EH (cell line): ENCODE measurements around the gene BTN3A1.
A peak's percentile ranks its signal among the peaks of the same experiment; 100 is the strongest.
"Not testable (repeated sequence)": the region's sequence is repeated elsewhere in the genome, so short reads cannot be mapped to it uniquely, and the experiment has no call there.

ENCODE experiments used
- DNase-seq: peaks from one replicate; pipeline ENCODE4 v3.0.0-alpha.2; 2015; ENCODE audit warnings: low read depth

BTN3A1 gene

GRCh38 chr6:26415036-26415614 is 13.1 kb downstream of the BTN3A1 start:
- DNase-seq, result no peak

- DNase-seq, result peak; percentile 23
Measured at GRCh38 chr6:26415791-26416190, 13.7 kb downstream of the BTN3A1 start.

DNA sequence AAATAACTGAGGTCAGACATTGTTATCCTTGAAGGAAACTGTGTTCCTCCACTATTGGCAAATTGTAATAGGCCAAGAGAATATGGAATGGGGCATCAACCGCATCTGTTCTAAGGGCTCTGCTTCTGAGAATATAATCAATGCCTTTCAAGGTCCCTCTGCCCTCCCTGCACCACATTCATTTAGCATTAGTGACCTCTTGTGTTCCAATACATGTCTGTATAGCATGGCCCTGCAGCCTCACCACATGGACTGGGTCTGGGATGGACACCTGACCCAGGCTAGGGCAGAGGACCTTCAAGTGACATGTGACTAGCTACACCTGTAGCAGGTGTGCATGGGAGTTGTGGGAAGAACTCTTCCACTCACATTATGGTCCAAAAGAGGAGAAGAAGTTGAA is 14.2 kb downstream of the BTN3A1 start:
- DNase-seq, result no peak

GRCh38 chr6:26418077-26418476 is 16.0 kb downstream of the BTN3A1 start:
- DNase-seq, result not testable (repeated sequence)

DNA sequence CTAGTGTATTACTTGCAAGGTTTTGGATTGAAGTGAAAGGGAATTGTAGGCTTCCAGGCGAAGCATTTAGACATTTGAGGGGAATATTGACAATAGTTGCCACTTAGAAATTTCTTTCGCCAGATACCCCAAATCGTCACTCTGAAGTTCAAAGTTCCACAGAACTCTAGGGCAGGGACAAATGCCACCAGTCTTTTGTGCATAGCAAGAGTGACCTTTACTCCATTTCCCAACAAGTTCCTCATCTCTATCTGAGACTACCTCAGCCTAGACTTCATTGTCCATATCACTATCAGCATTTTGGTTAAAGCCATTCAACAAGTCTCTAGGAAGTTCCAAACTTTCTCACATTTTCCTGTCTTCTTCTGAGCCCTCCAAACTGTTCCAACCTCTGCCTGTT is 16.7 kb downstream of the BTN3A1 start:
- DNase-seq, result not testable (repeated sequence)

- DNase-seq, result peak; percentile 51
Measured at GRCh38 chr6:26420688-26421171, 18.7 kb downstream of the BTN3A1 start.

- peak; percentile 94 for DNase-seq
Measured at GRCh38 chr6:26421259-26422144, 19.4 kb downstream of the BTN3A1 start.

DNA sequence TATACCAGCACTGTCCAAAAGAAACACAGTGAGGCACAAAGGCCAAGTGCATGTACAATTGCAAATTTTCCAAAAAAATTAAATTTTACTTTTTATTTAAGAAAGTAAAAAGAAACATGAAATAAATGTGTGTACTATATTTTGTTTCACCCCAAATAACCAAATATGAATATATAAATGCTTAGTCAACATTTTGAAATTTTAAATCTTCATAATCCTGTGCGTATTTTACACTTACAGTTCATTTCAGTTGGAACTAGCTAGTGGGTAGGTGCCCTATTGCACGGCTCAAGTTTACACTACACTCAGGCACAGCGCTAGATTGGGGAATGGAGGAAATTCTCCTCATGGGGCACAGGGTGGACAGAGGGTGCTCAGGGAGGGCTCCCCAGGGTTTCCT is 20.3 kb downstream of the BTN3A1 start:
- DNase-seq, result no peak

GRCh38 chr6:26426691-26427450 is 24.8 kb downstream of the BTN3A1 start:
- DNase-seq, result no peak

DNA sequence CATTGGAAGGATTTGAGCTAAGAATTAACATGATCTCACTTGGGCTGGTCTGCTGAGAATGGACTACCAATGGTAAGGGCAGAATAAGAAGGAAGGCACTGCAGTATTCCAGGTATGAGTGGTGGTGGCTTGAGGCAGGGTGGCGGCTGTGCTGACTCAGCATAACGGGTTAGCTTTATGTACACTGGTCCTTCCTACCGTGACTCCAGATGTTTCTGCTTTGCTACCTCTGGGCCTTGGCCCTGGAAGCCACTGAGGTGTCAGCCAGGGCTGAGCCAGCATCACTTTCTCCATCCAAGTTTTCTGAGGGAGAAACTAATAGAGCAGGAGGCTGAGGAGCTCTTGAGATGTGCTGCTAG is 25.4 kb downstream of the BTN3A1 start:
- DNase-seq, result no peak

DNA sequence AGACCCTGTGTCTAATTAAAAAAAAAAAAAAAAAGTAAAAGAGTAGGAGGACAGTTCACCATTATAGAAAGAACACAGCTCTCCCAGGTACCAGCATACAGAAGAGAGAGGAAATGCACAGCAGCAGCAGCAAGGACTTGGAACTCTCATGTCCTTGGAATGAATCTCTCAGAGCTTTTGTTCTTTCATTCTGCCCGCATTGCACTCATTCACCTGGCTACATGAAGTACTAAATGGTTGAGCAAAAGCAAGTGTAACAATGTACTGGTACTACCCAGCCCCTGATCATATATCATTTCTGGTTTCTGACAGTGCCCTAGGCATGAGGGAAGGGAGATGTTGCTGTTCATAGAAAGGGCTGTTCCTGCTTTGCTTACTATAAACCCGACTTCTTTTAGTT is 26.1 kb downstream of the BTN3A1 start:
- no peak for DNase-seq

DNA sequence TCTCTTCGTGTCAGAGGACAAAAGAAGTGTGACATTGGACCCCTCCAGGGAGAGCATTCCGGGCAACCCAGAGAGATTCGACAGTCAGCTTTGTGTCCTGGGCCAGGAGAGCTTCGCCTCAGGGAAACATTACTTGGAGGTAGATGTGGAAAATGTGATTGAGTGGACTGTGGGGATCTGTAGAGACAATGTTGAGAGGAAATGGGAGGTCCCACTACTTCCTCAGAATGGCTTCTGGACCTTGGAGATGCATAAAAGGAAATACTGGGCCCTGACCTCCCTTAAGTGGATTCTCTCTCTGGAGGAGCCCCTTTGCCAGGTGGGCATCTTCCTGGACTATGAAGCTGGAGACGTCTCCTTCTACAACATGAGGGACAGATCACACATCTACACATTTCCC is 28.7 kb downstream of the BTN3A1 start:
- DNase-seq, result no peak

GRCh38 chr6:26431258-26432172 is 29.4 kb downstream of the BTN3A1 start:
- no peak for DNase-seq

GRCh38 chr6:26432627-26433201 is 30.6 kb downstream of the BTN3A1 start:
- DNase-seq, result peak; percentile 44

- not testable (repeated sequence) for DNase-seq
Measured at GRCh38 chr6:26433680-26434079, 31.6 kb downstream of the BTN3A1 start.

DNA sequence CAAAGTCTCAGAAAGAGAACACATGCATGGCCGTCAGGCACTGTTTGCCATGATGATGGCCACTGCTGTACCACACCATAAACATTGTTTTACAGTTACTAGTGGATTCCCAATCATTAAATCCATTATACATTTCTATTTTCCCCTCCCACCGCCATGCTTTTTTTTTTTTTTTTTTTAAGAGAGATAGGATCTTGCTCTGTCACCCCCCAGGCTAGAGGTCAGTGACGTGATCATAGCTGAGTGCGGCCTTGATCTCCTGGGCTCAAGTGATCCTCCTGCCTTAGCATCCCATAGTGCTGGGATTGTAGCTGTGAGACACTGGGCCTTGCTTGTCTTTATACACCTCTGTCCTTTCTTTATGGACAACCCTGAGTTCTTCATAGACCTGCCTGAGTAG is 33.9 kb downstream of the BTN3A1 start:
- DNase-seq, result no peak

- no peak for DNase-seq
Measured at GRCh38 chr6:26437550-26437949, 35.5 kb downstream of the BTN3A1 start.

- DNase-seq, result no peak
Measured at GRCh38 chr6:26438000-26438399, 35.9 kb downstream of the BTN3A1 start.

DNA sequence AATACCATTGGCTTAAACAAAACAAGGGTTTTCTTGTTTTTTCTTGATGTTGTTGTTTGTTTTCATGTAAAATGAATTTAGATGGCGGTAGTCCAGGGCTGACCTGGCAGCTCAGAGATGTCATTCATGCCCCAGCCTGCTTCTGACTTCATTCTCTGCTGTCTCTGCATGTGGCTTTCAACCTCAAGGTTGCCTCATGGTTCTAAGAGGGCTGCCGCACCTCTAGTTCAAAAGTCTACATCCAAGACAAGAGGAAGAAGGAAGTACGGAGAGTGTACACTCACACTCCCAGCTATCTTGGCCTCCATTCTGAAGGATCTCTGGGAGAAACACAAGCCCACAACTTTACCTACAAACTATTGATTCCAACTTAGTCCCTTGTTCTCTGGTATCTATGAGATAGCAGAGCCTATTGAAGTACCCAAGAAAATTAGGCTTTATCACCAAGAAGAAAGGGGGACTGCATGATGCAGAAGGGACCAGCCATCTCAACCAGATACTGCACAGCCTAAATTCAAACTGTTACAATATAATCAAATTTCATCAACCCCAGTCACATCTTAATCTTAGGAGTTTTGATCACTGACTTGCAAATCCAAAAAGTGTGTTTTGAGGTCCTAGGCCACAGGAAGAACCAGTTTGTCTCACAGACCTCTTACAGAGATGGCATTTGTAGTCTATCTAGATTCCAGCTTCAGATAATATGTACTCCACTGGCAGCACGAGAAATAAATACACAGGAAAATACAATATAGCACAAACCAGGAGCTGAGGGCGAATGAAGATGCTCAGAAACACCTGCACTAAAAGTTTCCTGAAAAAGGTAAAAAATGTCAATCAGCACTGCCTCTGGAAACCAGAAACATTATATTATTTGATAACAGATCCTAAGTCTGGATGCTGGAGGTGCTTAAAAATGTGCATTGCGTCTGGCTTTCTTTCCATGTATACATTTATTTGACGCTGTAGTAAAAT is 37.4 kb downstream of the BTN3A1 start:
- DNase-seq, result peak; percentile 14

GRCh38 chr6:26440977-26441358 is 38.9 kb downstream of the BTN3A1 start:
- DNase-seq, result no peak
